ENCODE data around the gene STRBP.

GRCh38 chr9:123081824-123082223 lies 186.6 kb downstream of the STRBP start:
- no peak for TF ChIP-seq POLR2A (IDR thresholded peaks at IDR 0.05)
- peak; percentile 32 to 37 for TF ChIP-seq CTCF (IDR thresholded peaks at IDR 0.05)

Data from suprapubic skin (tissue), 3 donors.